ENCODE data around the gene AHCYL1.
"Not testable (repeated sequence)": the region's sequence is repeated elsewhere in the genome, so short reads cannot be mapped to it uniquely, and the experiment has no call there.

- TF ChIP-seq POLR2A (IDR thresholded peaks at IDR 0.05; ENCODE audit: control extremely low read depth in 1 of 2, low read depth in 2 of 2, low read length in 2 of 2); CTCF (IDR thresholded peaks at IDR 0.05; ENCODE audit: control extremely low read depth in 1 of 3, insufficient read depth in 1 of 3, low read depth in 1 of 3, low read length in 3 of 3): not testable (repeated sequence)
These were observed 33.1 kb upstream of the AHCYL1 start for GRCh38 chr1:109951501-109951900.

Measured in H1 (cell line).